ENCODE results near the gene PER2.

Gene PER2

GRCh38 chr2:238252766-238253630, 35.4 kb downstream of the PER2 start:
- no peak for DNase-seq (ENCODE audit: low read depth)
- no peak overlapping the region for H3K4me3 ChIP-seq (ENCODE audit: low read depth, low read length)
- TF ChIP-seq CTCF (IDR thresholded peaks at IDR 0.05; ENCODE audit: low read depth, low read length, missing control alignments), result no peak

DNA sequence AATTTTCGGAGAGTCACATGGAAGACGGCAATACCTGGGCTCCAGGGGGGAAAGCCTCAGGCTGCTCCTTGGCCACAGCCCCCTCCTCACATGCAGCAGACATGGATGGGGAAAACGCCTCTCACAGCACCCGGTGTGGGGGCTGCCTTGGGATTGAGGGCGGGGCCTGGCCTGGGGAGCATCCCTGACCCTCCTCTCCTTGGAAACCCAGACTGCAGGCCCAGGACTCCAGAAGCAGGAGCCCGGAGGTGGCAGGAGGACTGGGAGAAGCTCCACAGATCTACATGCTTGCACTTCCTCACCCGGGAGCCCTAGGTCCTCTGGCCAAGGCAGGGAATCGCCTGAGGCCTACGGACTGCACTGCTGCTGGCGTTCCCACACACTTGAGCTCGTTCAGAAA, 36.4 kb downstream of the PER2 start:
- TF ChIP-seq CTCF (IDR thresholded peaks at IDR 0.05; ENCODE audit: low read depth, low read length, missing control alignments), result no peak
- no peak overlapping the region for H3K4me3 ChIP-seq (ENCODE audit: low read depth, low read length)
- DNase-seq (ENCODE audit: low read depth), result no peak

GRCh38 chr2:238251331-238251730, 37.1 kb downstream of the PER2 start:
- no peak for DNase-seq (ENCODE audit: low read depth)
- no peak overlapping the region for H3K4me3 ChIP-seq (ENCODE audit: low read depth, low read length)
- no peak for TF ChIP-seq CTCF (IDR thresholded peaks at IDR 0.05; ENCODE audit: low read depth, low read length, missing control alignments)

DNA sequence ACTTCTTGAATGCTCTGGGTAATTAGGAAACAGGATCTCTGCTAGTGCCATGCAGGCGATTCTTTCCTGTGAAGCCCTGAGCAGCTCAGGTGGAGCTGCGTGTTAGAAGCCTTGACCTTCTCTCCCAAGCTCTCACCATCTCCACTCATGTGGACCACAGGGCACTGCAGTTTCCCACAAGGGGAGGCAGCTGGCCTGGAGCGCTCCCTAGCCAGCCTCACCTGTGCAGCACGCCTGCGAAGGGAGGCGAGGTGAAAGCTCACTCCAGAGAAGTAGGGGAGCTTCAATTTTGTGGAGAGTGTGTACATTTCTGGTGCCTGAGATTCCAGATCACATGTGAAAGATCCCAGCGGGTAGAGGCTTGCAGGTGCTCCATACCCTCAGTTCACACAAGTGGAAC, 37.5 kb downstream of the PER2 start:
- H3K4me3 ChIP-seq (ENCODE audit: low read depth, low read length), result no peak overlapping the region
- no peak for TF ChIP-seq CTCF (IDR thresholded peaks at IDR 0.05; ENCODE audit: low read depth, low read length, missing control alignments)
- DNase-seq (ENCODE audit: low read depth), result no peak

GRCh38 chr2:238247841-238248453, 40.5 kb downstream of the PER2 start:
- DNase-seq (ENCODE audit: low read depth), result no peak
- TF ChIP-seq CTCF (IDR thresholded peaks at IDR 0.05; ENCODE audit: low read depth, low read length, missing control alignments), result no peak
- H3K4me3 ChIP-seq (ENCODE audit: low read depth, low read length), result no peak overlapping the region

GRCh38 chr2:238247002-238247822, 41.2 kb downstream of the PER2 start:
- no peak for DNase-seq (ENCODE audit: low read depth)

More at GRCh38 chr2:238247002-238247822, 41.2 kb downstream of the PER2 start:
- TF ChIP-seq CTCF (IDR thresholded peaks at IDR 0.05; ENCODE audit: low read depth, low read length, missing control alignments), result no peak
- no peak overlapping the region for H3K4me3 ChIP-seq (ENCODE audit: low read depth, low read length)

All from GM12864 (cell line).